ENCODE data around the gene GPAM. TPM values are rescaled to one million over a fixed set of nuclear protein-coding genes. Genes with fewer than 3 reads are reported as not detected.
A peak's percentile ranks its signal among the peaks of the same experiment; 100 is the strongest.
"Not testable (repeated sequence)": the region's sequence is repeated elsewhere in the genome, so short reads cannot be mapped to it uniquely, and the experiment has no call there.

Gene GPAM
- total and polyA plus RNA-seq, 4 donors = 35.5 to 214 (median 147) TPM

- peaks cover 3 to 29% (median 6%) of the 10 kb centered on the region in 4 donors for H3K4me1 ChIP-seq (ENCODE audit: control insufficient read depth in 4 of 4, insufficient read depth in 4 of 4, low read length in 3 of 4)
- TF ChIP-seq HNF4A (conservative IDR thresholded peaks at IDR 0.05) (peak in 1 of 2 donors; percentile 11), ATF3 (IDR thresholded peaks at IDR 0.05) (no peak), RXRA (IDR thresholded peaks at IDR 0.05) (peak in 1 of 2 donors; percentile 2)
- no peaks in the 10 kb centered on the region for H3K36me3 ChIP-seq (ENCODE audit: control insufficient read depth in 4 of 4, insufficient read depth in 3 of 4, low read depth in 1 of 4, low read length in 3 of 4)
- H3K4me3 ChIP-seq (ENCODE audit: low read depth in 1 of 3, low read length in 3 of 3) = no peak overlapping the region
- no peak for DNase-seq (ENCODE audit: low spot score)
- WGBS = 72% methylated on average over 9 of the region's 9 CpGs
- H3K27me3 ChIP-seq (ENCODE audit: control insufficient read depth in 4 of 4, insufficient read depth in 4 of 4, low read length in 3 of 4) = no peaks in the 10 kb centered on the region
- no peak overlapping the region for H3K27ac ChIP-seq (ENCODE audit: low read depth in 1 of 2, low read length in 2 of 2)
- peak overlapping the region in 1 of 2 donors; percentile 48 for H3K9ac ChIP-seq (ENCODE audit: low read depth in 1 of 2, low read length in 2 of 2)
- H3K9me3 ChIP-seq (ENCODE audit: control insufficient read depth in 4 of 4, low read length in 3 of 4) = no peaks in the 10 kb centered on the region
Measured at GRCh38 chr10:112231602-112232400, 48.2 kb upstream of the GPAM start.

- Histone ChIP-seq H3K27ac (ENCODE audit: low read depth in 1 of 2, low read length in 2 of 2) (no peak overlapping the region), H3K36me3 (ENCODE audit: control insufficient read depth in 4 of 4, insufficient read depth in 3 of 4, low read depth in 1 of 4, low read length in 3 of 4) (no peaks in the 10 kb centered on the region), H3K9me3 (ENCODE audit: control insufficient read depth in 4 of 4, low read length in 3 of 4) (no peaks in the 10 kb centered on the region), H3K9ac (ENCODE audit: low read depth in 1 of 2, low read length in 2 of 2) (no peak overlapping the region), H3K4me1 (ENCODE audit: control insufficient read depth in 4 of 4, insufficient read depth in 4 of 4, low read length in 3 of 4) (peaks cover 3 to 38% (median 12%) of the 10 kb centered on the region in 4 donors), H3K27me3 (ENCODE audit: control insufficient read depth in 4 of 4, insufficient read depth in 4 of 4, low read length in 3 of 4) (no peaks in the 10 kb centered on the region), H3K4me3 (ENCODE audit: low read depth in 1 of 3, low read length in 3 of 3) (no peak overlapping the region)
- WGBS = 76% methylated on average over 1 of the region's 1 CpG
- no peak for DNase-seq (ENCODE audit: low spot score)
- no peak for TF ChIP-seq HNF4A (conservative IDR thresholded peaks at IDR 0.05)
- TF ChIP-seq RXRA (IDR thresholded peaks at IDR 0.05) = no peak
- no peak for TF ChIP-seq NR2F2 (IDR thresholded peaks at IDR 0.05)
- TF ChIP-seq SP1 (IDR thresholded peaks at IDR 0.05) = no peak
- TF ChIP-seq FOXA2 (IDR thresholded peaks at IDR 0.05) = no peak
Measured at GRCh38 chr10:112230325-112230988, 46.9 kb upstream of the GPAM start.

GRCh38 chr10:112229901-112230300, 46.3 kb upstream of the GPAM start:
- no peak for DNase-seq (ENCODE audit: low spot score)
- Histone ChIP-seq H3K4me3 (ENCODE audit: low read depth in 1 of 3, low read length in 3 of 3) (no peak overlapping the region), H3K36me3 (ENCODE audit: control insufficient read depth in 4 of 4, insufficient read depth in 3 of 4, low read depth in 1 of 4, low read length in 3 of 4) (no peaks in the 10 kb centered on the region), H3K9me3 (ENCODE audit: control insufficient read depth in 4 of 4, low read length in 3 of 4) (no peaks in the 10 kb centered on the region), H3K27ac (ENCODE audit: low read depth in 1 of 2, low read length in 2 of 2) (no peak overlapping the region), H3K4me1 (ENCODE audit: control insufficient read depth in 4 of 4, insufficient read depth in 4 of 4, low read length in 3 of 4) (peaks cover 5 to 44% (median 14%) of the 10 kb centered on the region in 4 donors), H3K27me3 (ENCODE audit: control insufficient read depth in 4 of 4, insufficient read depth in 4 of 4, low read length in 3 of 4) (no peaks in the 10 kb centered on the region), H3K9ac (ENCODE audit: low read depth in 1 of 2, low read length in 2 of 2) (no peak overlapping the region)
- no peak for TF ChIP-seq SP1 (IDR thresholded peaks at IDR 0.05)
- no peak for TF ChIP-seq GABPA (IDR thresholded peaks at IDR 0.05 in 1 of 2, conservative IDR thresholded peaks at IDR 0.05 in 1 of 2)
- no peak for TF ChIP-seq HNF4G (IDR thresholded peaks at IDR 0.05)
- TF ChIP-seq FOXA1 (IDR thresholded peaks at IDR 0.05) = no peak
- TF ChIP-seq RXRA (IDR thresholded peaks at IDR 0.05) = no peak
- no peak for TF ChIP-seq HNF4A (conservative IDR thresholded peaks at IDR 0.05)
- no peak for TF ChIP-seq FOXA2 (IDR thresholded peaks at IDR 0.05)
- 77% methylated on average over 3 of the region's 3 CpGs for WGBS

GRCh38 chr10:112229096-112229495, 45.5 kb upstream of the GPAM start:
- 96% methylated on average over 2 of the region's 2 CpGs for WGBS
- TF ChIP-seq ATF3 (IDR thresholded peaks at IDR 0.05) = no peak
- peak; percentile 30 for TF ChIP-seq YY1 (IDR thresholded peaks at IDR 0.05)
- no peak for DNase-seq (ENCODE audit: low spot score)
- no peak overlapping the region for H3K4me3 ChIP-seq (ENCODE audit: low read depth in 1 of 3, low read length in 3 of 3)
- H3K9ac ChIP-seq (ENCODE audit: low read depth in 1 of 2, low read length in 2 of 2) = no peak overlapping the region
- H3K27ac ChIP-seq (ENCODE audit: low read depth in 1 of 2, low read length in 2 of 2) = no peak overlapping the region
- no peaks in the 10 kb centered on the region for H3K9me3 ChIP-seq (ENCODE audit: control insufficient read depth in 4 of 4, low read length in 3 of 4)
- H3K36me3 ChIP-seq (ENCODE audit: control insufficient read depth in 4 of 4, insufficient read depth in 3 of 4, low read depth in 1 of 4, low read length in 3 of 4) = no peaks in the 10 kb centered on the region
- no peaks in the 10 kb centered on the region for H3K27me3 ChIP-seq (ENCODE audit: control insufficient read depth in 4 of 4, insufficient read depth in 4 of 4, low read length in 3 of 4)
- peaks cover 3 to 52% (median 18%) of the 10 kb centered on the region in 4 donors for H3K4me1 ChIP-seq (ENCODE audit: control insufficient read depth in 4 of 4, insufficient read depth in 4 of 4, low read length in 3 of 4)

GRCh38 chr10:112228366-112229088, 45.0 kb upstream of the GPAM start:
- 91% methylated on average over 3 of the region's 3 CpGs for WGBS
- H3K9me3 ChIP-seq (ENCODE audit: control insufficient read depth in 4 of 4, low read length in 3 of 4); H3K36me3 ChIP-seq (ENCODE audit: control insufficient read depth in 4 of 4, insufficient read depth in 3 of 4, low read depth in 1 of 4, low read length in 3 of 4); DNase-seq (ENCODE audit: low spot score); H3K9ac ChIP-seq (ENCODE audit: low read depth in 1 of 2, low read length in 2 of 2); H3K4me3 ChIP-seq (ENCODE audit: low read depth in 1 of 3, low read length in 3 of 3); H3K27me3 ChIP-seq (ENCODE audit: control insufficient read depth in 4 of 4, insufficient read depth in 4 of 4, low read length in 3 of 4): not testable (repeated sequence)
- Histone ChIP-seq H3K4me1 (ENCODE audit: control insufficient read depth in 4 of 4, insufficient read depth in 4 of 4, low read length in 3 of 4) (peaks cover 3 to 53% (median 22%) of the 10 kb centered on the region in 4 donors), H3K27ac (ENCODE audit: low read depth in 1 of 2, low read length in 2 of 2) (peak overlapping the region; percentile 81 to 83)

Data from liver (tissue), 9 donors.